Raji (cell line): ENCODE results near the gene HIVEP1.

ENCODE experiments used
- POLR2A ChIP-seq: IDR thresholded peaks from 2 replicates; pipeline ENCODE4 v1.6.1; 2011; ENCODE audit warnings: low read depth, low read length, control low read depth; ENCODE audit not compliant: insufficient read depth

HIVEP1 gene

DNA sequence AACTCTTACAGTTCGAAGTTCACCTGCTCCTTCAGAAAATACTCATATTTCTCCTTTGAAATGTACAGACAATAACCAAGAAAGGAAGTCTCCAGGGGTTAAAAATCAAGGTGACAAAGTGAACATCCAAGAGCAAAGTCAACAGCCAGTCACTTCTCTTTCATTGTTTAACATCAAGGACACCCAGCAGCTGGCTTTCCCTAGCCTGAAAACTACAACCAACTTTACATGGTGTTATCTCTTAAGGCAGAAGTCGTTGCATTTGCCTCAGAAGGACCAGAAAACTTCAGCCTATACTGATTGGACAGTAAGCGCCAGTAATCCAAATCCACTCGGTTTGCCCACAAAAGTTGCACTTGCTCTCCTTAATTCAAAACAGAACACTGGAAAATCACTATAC is 113.3 kb downstream of the HIVEP1 start:
- no peak for TF ChIP-seq POLR2A

DNA sequence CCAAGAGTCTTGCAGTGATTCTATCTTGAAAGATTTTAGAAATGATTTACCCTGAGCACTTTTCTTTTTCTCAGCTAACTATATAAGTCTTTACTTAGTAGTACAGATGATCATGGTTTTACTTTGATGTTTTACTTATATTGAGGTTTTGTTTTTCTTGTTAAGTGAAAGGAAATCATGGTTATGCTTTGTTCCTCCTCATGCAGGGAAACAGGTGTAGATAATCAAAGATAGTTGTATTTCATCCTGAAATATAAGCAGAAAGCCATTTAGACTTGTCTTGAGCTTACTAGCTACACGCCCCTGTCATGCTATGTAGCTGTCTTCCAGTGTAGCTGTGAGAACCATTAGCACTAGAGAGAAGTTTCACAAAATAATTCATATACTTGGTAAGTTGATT is 113.9 kb downstream of the HIVEP1 start:
- TF ChIP-seq POLR2A, result no peak

DNA sequence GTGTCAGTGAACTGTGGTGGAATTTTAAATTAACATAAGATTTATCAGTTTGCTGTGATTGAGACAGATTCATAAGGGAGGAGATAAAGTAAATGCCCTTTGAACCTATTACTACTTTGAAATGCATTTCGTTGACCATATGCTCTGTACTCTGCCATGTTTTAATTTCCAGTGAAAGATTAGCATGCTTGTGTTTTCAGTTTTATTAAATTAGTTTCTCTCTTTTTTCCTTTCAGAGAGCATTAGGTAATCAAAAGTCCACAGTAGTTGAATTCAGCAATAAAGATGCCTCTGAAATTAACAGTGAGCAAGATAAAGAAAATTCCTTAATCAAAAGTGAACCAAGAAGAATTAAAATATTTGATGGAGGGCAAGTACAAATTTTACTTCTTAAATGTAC is 117.4 kb downstream of the HIVEP1 start:
- TF ChIP-seq POLR2A, result no peak

DNA sequence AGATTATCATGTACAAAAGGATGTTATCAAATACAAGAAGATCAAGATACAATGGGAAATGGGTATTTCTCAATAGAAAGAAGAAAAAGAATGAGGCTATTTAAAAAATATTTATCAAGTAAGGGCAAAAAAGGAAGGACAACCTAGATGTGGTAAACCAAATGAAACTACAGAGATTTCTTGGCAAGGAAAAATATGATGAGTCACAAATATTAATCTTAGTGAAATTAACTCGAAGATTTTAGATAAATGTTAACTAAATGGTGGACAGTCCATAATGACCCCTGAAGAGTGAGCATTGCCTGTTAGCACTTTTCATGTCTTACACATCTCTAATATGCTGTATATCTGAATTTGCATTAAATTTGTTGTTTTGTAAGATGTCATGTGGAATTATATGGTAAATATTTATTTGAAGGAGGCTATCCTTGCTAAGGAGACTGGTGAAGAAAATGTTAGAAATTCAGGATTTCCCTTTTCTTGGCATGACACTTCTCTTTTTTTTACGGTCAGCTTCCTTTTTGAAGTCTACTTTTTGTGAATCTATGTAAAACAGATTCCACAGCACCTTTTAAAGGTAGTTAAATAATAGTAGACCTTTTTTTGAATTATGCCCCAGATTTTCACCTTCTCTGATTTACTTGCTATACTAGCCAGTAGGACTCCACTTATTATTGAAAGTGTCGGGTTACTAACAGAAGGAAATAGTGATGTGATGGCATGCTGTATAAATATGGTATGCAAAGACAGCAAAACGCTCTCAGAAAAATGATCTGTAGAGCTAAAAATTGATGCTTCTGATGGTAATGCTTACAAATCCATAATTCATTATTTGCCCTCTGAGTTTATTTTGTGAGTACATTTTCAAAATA is 120.5 kb downstream of the HIVEP1 start:
- no peak for TF ChIP-seq POLR2A

DNA sequence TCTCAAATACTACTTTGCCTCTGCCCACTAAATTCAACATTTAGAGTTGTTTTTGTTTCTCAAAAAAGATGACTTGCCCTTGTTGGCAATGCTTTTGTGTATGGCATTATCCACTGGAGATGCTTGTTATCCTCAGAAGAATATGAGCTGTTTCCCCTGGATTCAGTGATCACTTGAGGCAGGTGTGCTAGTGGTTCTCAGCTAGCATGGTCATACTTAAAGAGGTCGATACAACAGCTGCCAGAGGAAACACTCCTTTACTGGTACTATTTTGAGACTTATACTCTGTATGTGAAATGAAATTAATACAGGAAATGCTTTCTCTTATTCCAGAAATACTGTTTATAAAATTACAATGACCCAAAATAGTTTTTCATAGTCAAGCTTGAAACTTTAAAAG is 122.5 kb downstream of the HIVEP1 start:
- no peak for TF ChIP-seq POLR2A

DNA sequence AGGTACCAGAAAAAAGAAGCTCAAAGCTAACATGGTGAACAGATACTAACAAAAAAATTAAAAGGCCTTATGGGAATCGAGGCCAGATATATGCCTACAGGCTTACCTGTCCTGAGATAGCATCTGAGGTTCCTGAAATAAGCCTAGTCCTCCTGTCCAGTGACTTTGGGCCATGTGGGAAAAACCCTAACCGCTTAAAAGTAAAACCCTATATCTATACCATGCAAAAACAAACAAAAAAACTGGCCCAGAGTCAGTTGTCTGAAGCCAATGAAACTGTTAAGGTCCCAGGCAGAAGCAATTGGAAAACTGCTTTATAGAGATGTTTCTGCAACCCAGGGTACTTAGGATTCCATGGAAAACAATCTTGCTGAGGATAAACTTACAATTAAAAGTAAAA is 122.9 kb downstream of the HIVEP1 start:
- no peak for TF ChIP-seq POLR2A

DNA sequence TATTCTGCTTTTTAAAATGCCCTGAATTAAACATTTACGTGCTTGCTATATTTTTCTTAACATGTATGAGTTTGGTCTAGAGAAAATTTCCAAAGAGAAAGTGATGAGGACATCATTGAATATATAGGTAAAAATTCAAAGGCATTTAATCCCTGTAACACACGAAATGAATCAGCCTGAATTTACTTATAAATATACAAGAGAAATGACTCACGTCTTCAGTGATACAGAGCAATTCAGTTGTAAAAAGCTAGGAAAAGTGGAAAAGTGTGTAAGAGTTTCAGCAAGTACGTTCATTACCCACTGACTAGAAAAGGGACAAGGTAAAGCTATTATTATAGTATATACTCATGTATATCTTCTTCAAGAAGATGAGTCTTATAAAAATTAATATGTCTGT is 124.8 kb downstream of the HIVEP1 start:
- no peak for TF ChIP-seq POLR2A

DNA sequence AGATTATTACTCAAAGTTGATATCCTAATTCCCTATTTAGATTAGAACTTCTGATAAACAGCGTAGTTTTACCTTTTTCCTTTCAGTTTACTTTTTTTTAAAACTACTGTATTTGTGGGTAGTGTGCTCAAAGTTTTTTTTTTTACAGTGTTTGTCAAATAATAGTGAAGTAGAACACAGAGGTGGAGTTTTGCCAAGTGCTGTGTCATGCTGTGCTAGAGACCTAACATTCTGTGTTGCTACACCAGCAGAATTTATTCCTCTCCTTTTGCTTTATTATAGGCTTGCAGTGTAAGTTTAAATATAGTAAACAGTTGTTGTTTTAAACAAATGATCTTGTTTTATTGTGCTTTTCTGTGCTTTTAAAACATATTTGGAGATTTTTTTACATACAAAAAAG is 125.4 kb downstream of the HIVEP1 start:
- TF ChIP-seq POLR2A, result no peak

DNA sequence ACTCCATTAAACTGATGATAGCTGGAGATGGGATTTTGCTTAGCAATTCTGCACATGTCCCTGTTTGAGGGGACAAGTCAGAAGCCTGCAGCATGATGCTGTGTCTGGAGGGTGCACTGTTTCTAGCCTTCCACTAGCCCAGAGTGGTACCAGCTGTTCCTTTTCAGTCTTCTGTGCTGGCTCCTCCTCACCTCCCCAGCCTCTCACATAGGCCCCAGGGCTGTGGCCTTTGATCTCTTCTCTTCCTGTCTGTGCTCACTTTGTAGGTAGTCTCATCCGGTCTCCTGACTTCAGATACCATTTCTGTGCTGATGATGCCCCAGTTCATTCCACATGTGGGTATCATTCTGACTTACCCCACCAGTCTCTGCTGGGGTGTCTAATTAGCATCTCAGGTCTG is 126.3 kb downstream of the HIVEP1 start:
- no peak for TF ChIP-seq POLR2A

DNA sequence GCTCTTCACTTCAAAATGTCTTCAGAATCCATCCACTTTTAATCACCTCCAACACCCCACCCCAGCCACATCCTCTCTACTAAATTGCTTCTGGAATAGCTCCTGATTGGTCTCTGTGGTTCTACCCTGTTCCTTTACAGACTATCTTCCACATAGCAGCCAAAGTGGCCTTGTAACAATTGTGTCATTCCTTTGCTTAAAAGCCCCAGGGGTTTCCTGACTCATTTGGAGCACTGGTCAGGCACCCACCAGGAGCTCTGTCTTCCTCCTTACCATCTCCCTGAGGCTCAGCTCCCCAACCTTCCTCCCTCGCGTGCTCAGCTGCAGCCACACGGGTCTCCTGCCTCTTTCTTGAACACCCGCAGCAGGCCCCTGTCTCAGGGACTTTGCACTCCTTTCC is 126.8 kb downstream of the HIVEP1 start:
- TF ChIP-seq POLR2A, result no peak

DNA sequence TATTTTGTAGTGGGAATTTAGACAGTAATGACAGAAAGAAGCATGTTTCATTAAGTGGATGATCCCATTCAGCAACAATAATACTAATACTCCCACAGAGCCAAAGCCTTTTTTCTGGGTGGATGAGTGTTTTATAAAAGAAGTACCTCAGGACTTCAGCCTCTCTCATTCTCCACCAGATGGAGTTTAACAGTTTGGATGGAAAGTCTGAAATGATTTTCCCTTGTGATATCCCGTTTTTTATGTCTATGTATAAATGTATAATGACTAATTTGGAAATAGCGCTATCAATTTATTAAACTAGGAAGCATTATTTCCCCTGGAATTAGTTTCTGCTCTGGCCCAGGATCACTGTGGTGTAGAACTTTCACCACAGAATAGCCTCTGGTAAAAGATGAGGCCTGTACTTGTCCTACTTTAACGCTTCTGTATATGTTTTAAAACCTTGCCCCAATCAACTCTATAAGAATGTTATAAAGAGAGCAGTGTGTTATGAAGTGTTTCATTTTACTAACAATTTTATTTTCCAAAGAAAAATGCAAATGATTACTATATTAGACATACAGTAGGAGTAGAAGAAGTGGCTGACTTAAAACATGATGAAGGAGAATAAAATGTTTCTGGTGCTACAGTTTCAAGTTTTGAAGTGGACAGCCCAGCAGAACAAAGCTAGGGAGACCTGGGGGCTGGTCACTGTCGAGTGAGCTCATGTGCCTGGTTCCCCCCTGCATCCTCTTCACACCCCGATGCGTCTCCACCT is 135.6 kb downstream of the HIVEP1 start:
- no peak for TF ChIP-seq POLR2A

DNA sequence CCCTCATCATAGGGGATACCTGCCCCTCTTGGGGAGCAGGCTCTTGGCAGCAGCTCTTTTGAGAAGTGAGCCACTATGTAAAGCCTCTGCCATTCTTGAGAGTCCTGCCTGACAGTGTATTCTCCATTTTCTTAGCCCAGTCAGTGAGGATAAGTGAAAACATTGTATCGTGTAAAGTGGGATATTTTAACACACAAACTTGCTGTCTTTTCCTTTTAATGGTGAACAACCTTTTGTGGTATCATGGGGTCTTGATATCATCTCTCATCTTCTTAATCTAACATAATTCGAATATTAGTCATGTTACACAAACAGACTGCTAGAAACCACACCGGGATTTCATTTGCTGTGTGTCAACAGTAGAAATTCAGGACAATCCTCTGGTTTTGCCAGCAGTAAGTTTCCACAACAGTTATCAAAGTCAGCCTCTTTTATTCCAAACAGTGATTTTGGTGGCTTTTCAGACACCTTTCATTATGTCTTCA is 136.2 kb downstream of the HIVEP1 start:
- TF ChIP-seq POLR2A, result no peak

DNA sequence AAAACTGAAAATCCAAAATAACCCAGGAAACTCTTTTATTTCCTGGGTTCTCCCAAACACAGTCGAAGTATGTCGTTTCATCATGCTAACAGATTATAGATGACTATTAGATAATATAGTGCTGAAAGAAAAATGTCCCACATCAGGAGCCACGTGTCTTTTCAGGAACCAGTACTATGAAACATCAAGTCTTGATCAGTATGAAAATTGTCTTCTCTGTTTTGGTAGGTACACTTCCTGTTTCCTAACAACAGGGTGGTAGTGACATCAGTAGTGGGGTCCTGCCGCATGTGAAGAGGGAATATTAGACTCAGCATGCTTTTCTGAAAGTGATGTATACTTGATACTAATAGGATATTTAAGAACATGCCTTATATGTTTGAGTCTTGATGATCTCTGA is 136.7 kb downstream of the HIVEP1 start:
- TF ChIP-seq POLR2A, result no peak

DNA sequence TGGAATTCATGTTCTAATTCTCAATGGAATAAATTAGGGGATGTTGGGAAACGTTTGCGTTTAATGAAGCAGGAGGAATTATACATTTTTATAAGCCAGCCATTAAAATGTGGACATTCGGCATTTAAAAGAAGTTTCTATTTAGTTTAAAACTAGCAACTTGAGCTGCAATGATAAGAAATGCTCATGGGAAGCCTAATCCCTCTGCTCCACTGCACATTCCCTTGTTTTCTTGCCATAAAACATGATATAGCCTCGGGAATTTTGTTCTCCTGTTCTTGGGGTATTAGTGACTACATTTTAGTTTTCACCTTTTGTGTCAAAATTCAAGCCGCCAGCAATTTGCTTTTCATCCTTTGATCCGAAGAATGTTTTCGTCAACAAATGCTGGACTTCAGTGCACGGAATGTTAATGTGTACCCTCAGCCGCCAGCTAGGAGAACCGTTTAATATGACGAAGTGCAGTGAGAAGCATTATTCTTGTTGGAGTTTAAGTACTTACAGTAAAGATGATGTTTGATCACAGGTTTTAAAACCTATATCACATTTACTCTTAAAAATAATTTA is 137.9 kb downstream of the HIVEP1 start:
- TF ChIP-seq POLR2A, result no peak

DNA sequence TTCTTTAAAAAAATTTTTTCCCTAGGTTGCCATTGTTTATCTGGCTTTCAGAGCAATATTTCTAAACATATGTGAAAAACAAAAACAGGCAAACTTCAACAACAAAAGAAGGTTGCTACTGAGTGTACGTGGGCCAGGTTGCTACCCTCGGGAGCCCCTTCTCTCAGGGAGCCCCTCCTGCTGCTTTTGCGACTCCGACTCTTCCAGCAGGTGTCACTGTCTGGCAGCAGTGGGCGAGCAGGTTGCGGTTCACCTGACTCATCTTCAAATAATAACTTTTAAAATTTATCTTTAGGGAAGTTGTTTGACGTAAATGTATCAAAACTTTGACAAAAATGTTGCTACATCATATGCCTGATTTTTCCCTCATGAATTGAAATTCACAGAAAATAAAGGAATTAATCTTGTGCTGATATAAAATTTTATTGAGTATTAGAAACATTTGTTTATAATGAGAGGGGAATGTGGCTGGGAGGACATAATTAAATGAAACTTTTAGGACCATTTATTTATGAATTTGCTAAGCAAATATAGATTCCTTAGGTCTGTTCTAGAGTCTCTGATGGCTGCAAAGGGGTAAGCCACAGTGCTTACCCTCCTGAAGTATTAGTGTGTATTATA is 138.8 kb downstream of the HIVEP1 start:
- no peak for TF ChIP-seq POLR2A
